ENCODE measurements around the gene ASGR2. TPM values are rescaled to one million over a fixed set of nuclear protein-coding genes. Genes with fewer than 3 reads are reported as not detected.

Gene ASGR2
- total RNA-seq, 1 donor from 2014 or later, result 0.30 TPM

- DNase-seq (no peak), ATAC-seq (no peak)
- intact Hi-C loops (cut with micrococcal nuclease), result no loop called here
Measured at GRCh38 chr17:7077911-7078546, 36.6 kb downstream of the ASGR2 start.

DNA sequence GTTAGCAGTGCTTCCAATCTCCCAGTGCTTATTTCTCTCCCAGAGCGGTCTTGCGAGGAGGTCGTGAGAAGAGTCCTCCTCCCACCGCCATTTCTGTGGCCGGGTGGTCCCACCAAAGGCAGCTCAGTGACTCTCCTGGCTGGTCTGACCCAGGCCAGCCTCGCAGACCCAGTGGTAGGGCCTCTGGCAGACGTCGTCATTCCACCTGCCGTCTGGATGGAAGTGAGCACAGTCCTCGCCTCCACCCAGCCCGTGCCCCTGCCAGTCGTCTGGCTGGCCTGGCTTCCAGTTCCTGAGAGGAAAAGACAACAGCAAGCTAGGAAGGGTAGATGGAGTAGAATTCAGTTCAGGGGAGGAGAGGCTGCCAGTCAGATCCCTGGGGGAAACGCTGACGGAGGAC, 39.7 kb downstream of the ASGR2 start:
- DNase-seq (no peak), ATAC-seq (no peak)
- intact Hi-C loops (cut with micrococcal nuclease), result no loop called here

DNA sequence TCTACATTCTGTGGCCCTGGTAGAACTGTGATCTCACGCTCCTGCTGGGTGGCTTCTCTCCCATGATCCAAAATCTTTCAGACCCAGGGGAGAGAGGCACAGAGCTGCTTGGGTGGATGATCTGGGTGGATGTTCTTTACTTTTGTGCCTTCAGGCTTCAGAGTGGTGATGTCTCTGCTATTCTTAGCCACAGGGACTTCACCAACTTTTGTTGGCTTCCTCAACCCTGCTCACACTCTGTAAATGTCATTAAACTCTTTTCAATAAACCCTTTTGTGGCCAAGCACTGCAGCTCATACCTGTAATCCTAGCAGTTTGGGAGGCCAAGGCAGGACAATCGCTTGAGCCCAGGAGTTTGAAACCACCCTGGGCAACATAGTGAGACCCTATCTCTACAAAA, 42.2 kb downstream of the ASGR2 start:
- intact Hi-C loops (cut with micrococcal nuclease), result no loop called here
- ATAC-seq, result no peak
- DNase-seq, result no peak

GRCh38 chr17:7070712-7071111, 43.9 kb downstream of the ASGR2 start:
- ATAC-seq (no peak), DNase-seq (no peak)
- intact Hi-C loops (cut with micrococcal nuclease), result no loop called here

GRCh38 chr17:7068268-7068667, 46.4 kb downstream of the ASGR2 start:
- intact Hi-C loops (cut with micrococcal nuclease), result no loop called here
- DNase-seq (no peak), ATAC-seq (no peak)

- DNase-seq (no peak), ATAC-seq (no peak)
- intact Hi-C loops (cut with micrococcal nuclease), result no loop called here
Measured at GRCh38 chr17:7067198-7067597, 47.4 kb downstream of the ASGR2 start.

- DNase-seq (no peak), ATAC-seq (peak; percentile 24)
- intact Hi-C loops (cut with micrococcal nuclease), result no loop called here
Measured at GRCh38 chr17:7064261-7064660, 50.4 kb downstream of the ASGR2 start.

DNA sequence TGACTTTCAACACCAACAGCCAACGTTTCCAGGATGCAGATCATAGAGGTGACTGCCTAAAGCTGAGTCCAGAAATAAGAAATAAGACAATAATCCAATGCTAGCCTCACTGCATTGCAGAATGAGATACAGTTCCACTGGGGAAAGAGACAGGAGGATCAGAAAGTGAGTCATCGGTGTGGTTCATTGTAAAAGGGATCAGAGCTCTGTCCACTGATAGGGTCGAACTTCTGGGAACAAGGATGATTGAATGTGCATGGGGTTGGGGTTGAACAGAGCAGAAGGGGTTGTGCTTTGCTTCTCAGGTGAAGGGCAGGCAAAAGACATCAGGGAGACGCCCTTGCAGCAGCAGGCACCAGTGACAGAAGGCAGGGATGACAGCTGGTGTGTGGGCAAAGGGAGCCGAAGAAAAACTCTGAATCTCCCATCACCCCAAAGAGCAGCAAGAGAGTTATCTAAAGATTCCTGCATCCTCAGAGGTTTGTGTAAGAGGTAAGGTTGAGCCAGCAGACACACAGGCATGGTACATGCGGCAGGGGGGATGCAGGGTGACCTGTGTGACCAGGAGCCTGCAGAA, 51.0 kb downstream of the ASGR2 start:
- intact Hi-C loops (cut with micrococcal nuclease), result no loop called here

DNA sequence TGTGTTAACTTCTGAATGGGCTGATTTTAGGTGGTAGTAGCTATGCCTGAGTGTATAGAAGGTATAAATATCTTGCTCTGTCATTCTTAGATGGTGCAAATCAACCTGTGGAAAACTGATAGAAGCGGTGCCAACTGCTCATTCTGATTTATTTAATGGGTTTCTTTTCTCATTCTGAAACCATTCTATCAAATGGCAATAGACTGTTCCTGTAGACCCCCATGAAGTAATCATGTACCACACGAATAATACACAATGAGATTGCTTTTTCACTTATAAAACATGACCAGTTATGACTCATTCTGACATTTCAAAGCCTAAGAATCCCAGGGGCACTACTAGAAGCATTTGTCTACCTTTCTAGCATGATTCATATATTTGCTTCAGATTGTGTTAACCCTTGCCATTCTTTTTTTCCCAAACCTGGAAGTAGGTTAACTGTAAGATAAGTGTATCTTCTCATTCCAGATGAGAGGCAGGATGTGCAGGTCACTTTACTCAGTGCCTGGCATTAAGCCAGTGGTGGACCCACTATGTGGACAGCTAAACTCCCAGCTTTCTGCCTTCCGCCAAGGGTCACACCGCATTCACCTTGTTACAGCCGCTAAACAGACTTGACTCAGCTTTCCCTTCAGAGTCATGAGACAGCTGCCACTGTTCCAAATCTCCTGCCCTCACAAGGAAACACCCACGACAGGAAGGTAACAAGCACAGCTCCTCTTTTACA, 54.3 kb downstream of the ASGR2 start:
- DNase-seq, result no peak
- intact Hi-C loops (cut with micrococcal nuclease), result no loop called here
- ATAC-seq, result no peak

More for the DNA sequence above, 51.0 kb downstream of the ASGR2 start:
- DNase-seq (no peak), ATAC-seq (no peak)

DNA sequence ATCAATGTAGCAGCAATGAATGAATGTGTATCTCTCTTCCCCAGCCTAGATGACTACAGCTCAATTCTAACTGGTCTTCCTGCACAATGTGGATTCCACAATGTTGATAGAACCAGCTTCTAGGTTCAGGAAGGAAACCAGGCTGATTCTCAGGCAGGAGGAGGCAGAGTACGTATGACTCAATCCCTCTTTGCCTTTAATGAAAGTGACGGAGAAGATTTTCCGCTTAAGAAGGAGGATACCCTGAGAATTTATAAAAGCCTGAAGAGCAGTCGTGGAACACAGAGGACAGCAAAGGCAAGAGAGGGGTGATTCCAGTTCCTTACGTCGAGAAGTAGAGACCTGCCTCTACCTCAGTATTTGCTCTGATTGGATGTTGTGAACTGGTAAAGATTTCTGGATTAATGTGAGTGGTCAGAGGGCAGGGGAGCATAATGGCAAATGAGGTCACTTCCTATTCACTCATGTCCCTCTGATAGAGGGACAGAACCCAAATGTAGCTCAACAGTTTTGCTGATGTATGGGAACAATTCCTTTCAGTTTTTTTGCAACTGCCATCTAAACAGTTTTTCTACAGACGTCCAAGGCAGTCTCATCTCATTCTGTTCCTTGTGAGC, 55.7 kb downstream of the ASGR2 start:
- intact Hi-C loops (cut with micrococcal nuclease), result no loop called here
- DNase-seq (no peak), ATAC-seq (no peak)

DNA sequence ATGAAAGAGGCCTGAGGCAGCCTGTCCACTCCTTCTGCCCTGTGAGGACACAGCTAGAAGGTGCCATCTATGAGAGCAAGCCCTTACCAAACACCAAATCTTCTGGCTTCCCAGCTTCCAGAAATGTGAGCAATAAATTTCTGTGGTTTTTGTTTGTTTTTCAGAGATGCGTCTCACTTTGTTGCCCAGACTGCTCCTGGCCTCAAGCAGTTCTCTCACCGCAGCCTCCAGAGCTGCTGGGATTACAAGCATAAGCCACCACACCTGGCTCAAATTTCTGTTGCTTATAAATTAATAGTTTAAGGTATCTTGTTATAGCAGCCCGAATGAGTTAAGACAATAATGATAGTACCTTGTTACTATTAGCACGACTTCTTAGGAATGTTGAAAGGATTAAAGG, 58.2 kb downstream of the ASGR2 start:
- no peak for DNase-seq
- ATAC-seq, result no peak
- intact Hi-C loops (cut with micrococcal nuclease), result no loop called here

Other genes starting within 250 kb of the ASGR2 start
- not detected for gene ALOX12, start 118.8 kb downstream of the ASGR2 start, total RNA-seq
- 174 TPM for gene RNASEK, start 102.2 kb downstream of the ASGR2 start, total RNA-seq
- gene BCL6B, start 91.8 kb downstream of the ASGR2 start, total RNA-seq, result 13.1 TPM
- 1.2 TPM for gene SLC16A13, start 78.8 kb downstream of the ASGR2 start, total RNA-seq
- gene SLC16A11, start 70.7 kb downstream of the ASGR2 start, total RNA-seq, result 0.47 TPM
- gene CLEC10A, start 34.6 kb downstream of the ASGR2 start, total RNA-seq, result 4.4 TPM
- 0.30 TPM for gene ASGR1, start 64.5 kb upstream of the ASGR2 start, total RNA-seq
- 21.3 TPM for gene DLG4, start 105.0 kb upstream of the ASGR2 start, total RNA-seq
- gene ACADVL, start 105.1 kb upstream of the ASGR2 start, total RNA-seq, result 2,270 TPM
- gene DVL2, start 119.7 kb upstream of the ASGR2 start, total RNA-seq, result 23.5 TPM
- gene PHF23, start 124.6 kb upstream of the ASGR2 start, total RNA-seq, result 29.4 TPM
- 456 TPM for gene GABARAP, start 127.6 kb upstream of the ASGR2 start, total RNA-seq
- 122 TPM for gene CTDNEP1, start 136.9 kb upstream of the ASGR2 start, total RNA-seq
- gene ELP5, start 137.4 kb upstream of the ASGR2 start, total RNA-seq, result 85.3 TPM
- 1.8 TPM for gene CLDN7, start 147.7 kb upstream of the ASGR2 start, total RNA-seq
- 170 TPM for gene SLC2A4, start 166.9 kb upstream of the ASGR2 start, total RNA-seq
- 0.77 TPM for gene YBX2, start 179.8 kb upstream of the ASGR2 start, total RNA-seq
- 311 TPM for gene EIF5A, start 192.8 kb upstream of the ASGR2 start, total RNA-seq
- 75.0 TPM for gene GPS2, start 200.5 kb upstream of the ASGR2 start, total RNA-seq
- 34.7 TPM for gene NEURL4, start 214.5 kb upstream of the ASGR2 start, total RNA-seq
- gene ACAP1, start 221.7 kb upstream of the ASGR2 start, total RNA-seq, result 17.3 TPM
- gene KCTD11, start 237.3 kb upstream of the ASGR2 start, total RNA-seq, result 3.6 TPM
- not detected for gene TMEM95, start 240.3 kb upstream of the ASGR2 start, total RNA-seq

Data from left ventricle myocardium superior (tissue), 1 donor.